ENCODE results near the gene SPRED2.

Gene SPRED2

GRCh38 chr2:65383541-65384488, 48.6 kb downstream of the SPRED2 start:
- DNase-seq, result no peak

- peak; percentile 81 for DNase-seq
These were observed 49.5 kb downstream of the SPRED2 start for GRCh38 chr2:65382776-65383357.

DNA sequence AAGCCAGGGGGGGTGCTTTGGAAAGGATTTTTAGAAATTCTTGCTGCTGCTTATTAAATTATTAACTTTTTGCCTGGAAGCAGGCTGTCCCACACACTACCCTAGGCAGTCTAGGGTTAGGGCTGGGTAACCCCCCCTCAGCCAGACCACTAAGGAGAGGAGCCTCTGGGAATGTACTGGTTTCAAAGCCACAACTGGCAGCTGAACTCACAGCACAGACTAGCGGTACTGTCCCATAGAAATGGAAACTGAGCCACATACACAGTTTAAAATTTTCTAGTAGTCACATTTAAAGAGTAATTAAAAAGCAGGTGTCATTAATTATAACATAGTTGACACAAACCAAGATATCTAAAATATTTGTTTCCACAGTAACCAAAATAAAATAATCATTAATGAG, 50.1 kb downstream of the SPRED2 start:
- DNase-seq, result no peak

- DNase-seq, result no peak
These were observed 50.8 kb downstream of the SPRED2 start for GRCh38 chr2:65381607-65382051.

- no peak for DNase-seq
These were observed 52.1 kb downstream of the SPRED2 start for GRCh38 chr2:65380255-65380654.

DNA sequence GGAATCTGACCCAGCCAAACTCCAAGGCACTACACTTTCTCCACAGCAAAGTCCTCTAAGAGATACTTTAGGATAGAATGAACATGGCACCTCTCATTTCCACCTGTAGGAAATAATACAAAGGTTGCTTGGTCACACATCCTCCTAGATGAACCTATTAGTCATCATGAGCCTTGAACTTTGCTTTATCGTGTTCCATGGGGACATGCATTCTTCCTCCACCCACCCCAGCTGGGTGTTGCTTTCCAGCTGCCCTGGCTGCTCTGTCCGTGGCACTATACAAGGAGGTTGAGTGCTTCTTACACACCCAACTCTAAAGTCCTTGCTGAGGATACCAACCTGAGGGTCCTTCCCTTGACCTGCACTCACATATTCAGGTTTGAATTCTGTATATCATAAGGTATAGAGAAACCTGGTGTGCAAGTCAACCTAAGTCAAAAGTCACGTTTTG, 52.7 kb downstream of the SPRED2 start:
- no peak for DNase-seq

DNA sequence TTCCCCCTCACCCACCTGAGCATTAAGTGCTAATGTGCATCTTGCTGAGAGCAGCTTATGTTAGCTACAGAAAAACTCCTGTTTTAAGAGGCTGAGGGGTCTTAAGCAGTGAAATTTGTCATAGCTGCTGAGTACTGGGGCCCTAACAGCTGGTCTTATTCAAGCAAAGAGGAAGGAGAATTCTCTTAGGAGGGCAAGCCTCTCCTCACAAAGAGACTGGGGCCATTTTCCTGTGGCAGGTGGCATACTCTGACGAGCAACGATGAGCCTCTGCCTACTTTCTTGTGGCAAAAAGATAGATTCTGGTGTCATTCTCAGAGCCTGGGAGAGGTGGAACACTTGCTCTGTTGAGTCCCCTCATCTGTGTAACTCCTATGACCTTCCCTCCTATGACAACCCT, 53.2 kb downstream of the SPRED2 start:
- no peak for DNase-seq

DNA sequence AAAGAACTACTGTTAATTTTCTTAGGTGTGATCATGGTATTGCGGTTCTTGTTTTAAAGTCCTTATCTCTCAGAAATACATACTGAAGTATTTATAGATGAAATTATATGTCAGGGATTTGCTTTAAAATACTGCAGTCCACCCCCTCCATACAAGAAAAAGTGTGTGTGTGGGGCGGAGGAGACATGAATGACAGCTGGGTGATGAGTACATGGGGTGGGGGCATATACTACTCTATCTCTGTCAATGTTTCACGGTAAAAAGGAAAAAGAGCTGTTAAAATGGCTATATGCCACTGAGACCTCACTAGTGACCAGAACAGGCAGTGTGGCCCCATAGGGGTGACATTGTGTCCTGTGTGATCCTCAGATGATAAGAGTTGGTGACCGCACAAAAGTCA, 54.1 kb downstream of the SPRED2 start:
- no peak for DNase-seq

GRCh38 chr2:65377556-65378192, 54.7 kb downstream of the SPRED2 start:
- no peak for DNase-seq

- DNase-seq, result no peak
These were observed 56.7 kb downstream of the SPRED2 start for GRCh38 chr2:65375723-65376122.

DNA sequence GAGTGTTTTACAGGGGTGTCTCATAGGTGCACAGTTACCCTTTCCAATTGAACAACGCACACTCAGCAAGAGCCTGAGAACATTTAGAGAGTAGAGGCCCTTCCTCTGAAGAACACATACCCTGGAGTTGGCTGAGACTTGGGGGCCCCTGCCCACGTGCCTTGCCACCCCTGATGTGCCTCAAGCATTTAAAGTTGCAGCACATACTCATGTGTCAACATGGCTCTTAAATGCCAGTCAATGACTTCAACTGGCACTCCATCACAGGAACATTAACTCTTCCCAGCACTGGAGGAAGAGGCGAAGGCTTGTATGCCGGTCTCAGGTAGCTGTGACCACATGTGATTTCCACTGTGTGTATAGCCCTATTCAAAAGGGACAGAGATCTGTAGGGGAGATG, 57.4 kb downstream of the SPRED2 start:
- DNase-seq, result no peak

- DNase-seq, result no peak
These were observed 57.8 kb downstream of the SPRED2 start for GRCh38 chr2:65374575-65374974.

GRCh38 chr2:65373365-65373918, 59.0 kb downstream of the SPRED2 start:
- DNase-seq, result no peak

DNA sequence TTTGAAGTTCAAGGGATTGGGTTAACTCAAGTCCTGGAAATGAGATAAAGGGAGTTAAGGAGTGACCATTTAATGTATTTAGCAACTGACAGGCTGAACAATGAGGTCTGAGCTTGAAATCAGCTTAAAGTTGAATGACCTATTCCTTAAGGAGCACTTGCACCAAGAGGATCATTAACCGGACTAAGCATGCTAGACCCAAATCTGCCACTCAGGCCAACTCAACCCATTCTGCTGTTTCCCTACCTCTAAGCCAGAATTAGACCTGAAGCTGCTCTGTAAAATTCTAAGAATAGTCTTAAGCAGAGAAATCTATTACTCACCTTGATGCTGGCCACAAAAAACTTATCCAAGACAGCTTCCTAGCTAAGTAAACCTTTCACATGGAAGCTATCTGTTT, 59.8 kb downstream of the SPRED2 start:
- no peak for DNase-seq

GRCh38 chr2:65371074-65371434, 61.3 kb downstream of the SPRED2 start:
- no peak for DNase-seq

DNA sequence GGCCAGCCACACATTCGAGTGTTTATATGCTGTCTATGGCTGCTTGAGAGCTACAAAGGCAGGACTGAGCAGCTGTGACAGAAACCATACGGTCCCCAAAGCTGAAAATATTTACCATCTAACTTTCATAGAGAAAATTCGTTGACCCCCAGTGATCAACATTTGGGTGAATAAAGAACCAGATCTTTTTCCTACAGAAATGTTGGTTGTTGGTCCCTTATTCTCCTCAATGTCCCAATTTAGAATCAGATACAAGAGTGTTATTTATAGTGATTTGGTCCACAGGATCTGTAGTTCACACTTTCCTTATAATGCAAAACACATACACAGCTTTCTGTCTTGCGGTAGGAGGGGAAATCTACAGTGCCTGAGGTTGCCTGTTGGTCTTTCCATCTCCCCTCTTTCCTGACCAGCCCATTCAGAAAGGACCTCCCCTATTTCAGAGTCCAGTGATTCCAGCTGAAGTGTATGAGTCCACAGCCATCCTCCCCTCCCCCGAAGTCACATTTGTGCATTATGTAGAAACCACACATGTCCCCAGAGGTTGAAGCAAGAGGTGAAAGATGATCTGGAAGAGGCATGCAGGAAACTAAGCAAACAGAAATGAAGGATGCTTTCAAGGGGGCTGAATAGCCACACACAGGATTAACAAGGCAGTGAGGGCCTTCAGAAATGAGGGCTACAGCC, 61.9 kb downstream of the SPRED2 start:
- no peak for DNase-seq

GRCh38 chr2:65369980-65370379, 62.4 kb downstream of the SPRED2 start:
- DNase-seq, result no peak

- DNase-seq, result no peak
These were observed 62.8 kb downstream of the SPRED2 start for GRCh38 chr2:65369574-65369973.

DNA sequence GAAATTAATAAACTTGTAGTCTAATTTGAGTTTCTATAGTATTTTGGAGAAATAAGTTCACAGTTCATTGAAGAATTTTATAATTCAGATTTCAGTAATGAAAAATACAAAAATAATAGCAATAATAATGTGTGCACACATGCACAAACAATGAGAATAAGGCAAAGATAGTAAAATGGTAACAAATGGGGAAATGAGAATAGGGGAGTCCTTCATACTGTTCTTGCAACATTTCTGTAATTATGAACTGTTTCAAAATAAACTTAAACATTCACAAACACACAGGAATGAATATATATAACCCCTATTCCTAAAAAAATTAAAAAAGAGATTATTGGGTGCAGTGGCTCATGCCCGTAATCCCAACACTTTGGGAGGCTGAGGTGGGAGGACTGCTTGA, 63.9 kb downstream of the SPRED2 start:
- DNase-seq, result no peak

DNA sequence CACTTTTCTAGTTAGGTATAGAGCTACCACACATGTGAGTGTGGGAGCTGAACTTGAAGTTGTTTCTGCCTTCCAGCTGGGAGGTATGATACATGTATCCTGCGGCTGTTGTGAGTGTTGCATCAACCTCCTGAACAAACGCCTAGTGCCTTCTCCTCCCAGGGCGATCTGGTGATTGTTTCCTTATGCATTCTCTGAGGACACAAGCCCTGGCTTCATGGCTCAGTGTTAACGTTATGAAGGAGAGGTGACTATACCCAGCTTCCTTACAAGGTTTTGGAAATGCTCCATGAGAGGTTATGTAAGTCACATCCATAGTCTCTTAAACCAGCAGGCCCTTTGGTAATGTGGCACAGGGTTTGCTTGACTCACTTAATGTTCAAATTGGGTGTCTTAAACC, 64.9 kb downstream of the SPRED2 start:
- DNase-seq, result no peak

DNA sequence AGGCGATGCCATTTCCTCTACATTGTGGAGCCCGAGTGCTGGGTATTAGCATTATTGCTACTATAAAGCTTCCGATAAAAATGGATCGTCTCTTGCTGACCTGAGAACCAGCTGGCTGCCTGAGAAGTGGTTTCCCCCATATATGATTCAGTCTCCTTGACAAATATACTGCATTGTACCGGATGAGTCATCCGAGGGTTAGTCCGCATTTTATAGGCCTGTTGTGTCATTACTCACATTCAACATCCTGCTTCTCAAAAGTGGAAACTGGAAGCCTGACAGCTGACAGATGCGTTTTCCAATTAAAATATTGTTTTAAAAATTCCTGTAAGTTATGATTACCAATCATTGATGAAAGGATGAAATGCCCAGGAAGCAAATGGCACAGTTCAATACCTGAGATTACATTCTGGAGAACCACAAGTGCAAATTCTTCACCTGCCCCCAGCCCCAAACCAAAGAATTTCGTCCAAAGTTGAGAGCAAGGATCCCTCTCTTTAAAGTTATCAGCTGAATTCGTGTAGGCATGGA, 65.7 kb downstream of the SPRED2 start:
- peak; percentile 92 for DNase-seq

GRCh38 chr2:65364986-65365733, 67.2 kb downstream of the SPRED2 start:
- DNase-seq, result no peak
